ENCODE measurements around the gene CCDC177. TPM values are rescaled to one million over a fixed set of nuclear protein-coding genes. Genes with fewer than 3 reads are reported as not detected.

Gene CCDC177
- total and polyA plus RNA-seq, 7 donors: not detected

DNA sequence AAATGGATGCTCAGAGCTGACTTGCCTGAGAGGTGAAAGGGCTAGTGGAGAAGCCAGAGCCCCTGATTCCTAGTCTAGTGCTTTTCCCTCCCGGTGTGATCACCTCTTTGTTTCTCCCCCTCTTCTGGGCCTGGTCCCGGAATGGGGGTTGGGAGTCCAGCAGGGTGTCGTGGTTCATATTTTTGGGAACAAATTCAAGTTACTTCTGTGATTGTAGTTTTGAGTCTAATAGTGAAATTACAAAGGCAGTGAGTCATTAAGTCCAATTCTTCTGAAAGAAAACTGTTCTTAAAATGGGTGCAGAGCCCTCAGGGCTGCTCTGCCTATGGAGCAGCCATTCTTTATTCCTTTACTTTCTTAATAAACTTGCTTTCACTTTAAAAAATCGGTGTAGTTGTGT is 44.3 kb upstream of the CCDC177 start:
- TF ChIP-seq, protein P1, sequence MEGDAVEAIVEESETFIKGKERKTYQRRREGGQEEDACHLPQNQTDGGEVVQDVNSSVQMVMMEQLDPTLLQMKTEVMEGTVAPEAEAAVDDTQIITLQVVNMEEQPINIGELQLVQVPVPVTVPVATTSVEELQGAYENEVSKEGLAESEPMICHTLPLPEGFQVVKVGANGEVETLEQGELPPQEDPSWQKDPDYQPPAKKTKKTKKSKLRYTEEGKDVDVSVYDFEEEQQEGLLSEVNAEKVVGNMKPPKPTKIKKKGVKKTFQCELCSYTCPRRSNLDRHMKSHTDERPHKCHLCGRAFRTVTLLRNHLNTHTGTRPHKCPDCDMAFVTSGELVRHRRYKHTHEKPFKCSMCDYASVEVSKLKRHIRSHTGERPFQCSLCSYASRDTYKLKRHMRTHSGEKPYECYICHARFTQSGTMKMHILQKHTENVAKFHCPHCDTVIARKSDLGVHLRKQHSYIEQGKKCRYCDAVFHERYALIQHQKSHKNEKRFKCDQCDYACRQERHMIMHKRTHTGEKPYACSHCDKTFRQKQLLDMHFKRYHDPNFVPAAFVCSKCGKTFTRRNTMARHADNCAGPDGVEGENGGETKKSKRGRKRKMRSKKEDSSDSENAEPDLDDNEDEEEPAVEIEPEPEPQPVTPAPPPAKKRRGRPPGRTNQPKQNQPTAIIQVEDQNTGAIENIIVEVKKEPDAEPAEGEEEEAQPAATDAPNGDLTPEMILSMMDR (IDR thresholded peaks at IDR 0.05): no peak
- WGBS, 3 donors: 46 to 77% (median 56%) methylated on average over 4 of the region's 4 CpGs
- H3K4me3 ChIP-seq: no peak overlapping the region
- H3K27me3 ChIP-seq (ENCODE audit: insufficient read depth in 3 of 3, low read length in 2 of 3): no peaks in the 10 kb centered on the region
- peaks cover 86% of the 10 kb centered on the region for H3K4me1 ChIP-seq
- H3K36me3 ChIP-seq (ENCODE audit: insufficient read depth in 1 of 2, low read depth in 1 of 2): no peaks in the 10 kb centered on the region
- no peak for DNase-seq
- H3K9me3 ChIP-seq: no peaks in the 10 kb centered on the region
- intact Hi-C loops (cut with DNase I): no loop called here
- H3K27ac ChIP-seq: no peak overlapping the region
- no peak for ATAC-seq

DNA sequence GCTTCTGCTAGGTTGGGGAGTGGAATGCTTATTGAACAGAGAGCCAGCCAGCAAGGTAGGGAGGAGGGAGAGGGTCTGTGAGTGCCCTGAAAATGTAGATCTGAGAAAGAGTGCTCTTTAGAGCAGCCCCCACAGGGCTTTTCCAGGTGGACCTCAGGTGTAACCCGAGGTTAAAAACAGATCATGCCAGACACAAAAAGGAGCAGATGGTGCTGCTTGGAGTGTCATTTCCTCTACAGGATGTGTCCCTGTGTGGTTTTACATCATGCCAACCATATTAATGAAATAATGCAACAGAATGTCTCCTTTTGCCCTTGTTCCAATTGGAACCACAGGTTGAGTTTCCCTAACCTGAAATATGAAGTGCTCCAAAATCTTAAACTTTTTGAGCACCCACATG is 43.1 kb upstream of the CCDC177 start:
- no peaks in the 10 kb centered on the region for H3K9me3 ChIP-seq
- ATAC-seq: no peak
- TF ChIP-seq, protein P1 (IDR thresholded peaks at IDR 0.05): no peak
- intact Hi-C loops (cut with DNase I): no loop called here
- no peak overlapping the region for H3K4me3 ChIP-seq
- DNase-seq: no peak
- H3K36me3 ChIP-seq (ENCODE audit: insufficient read depth in 1 of 2, low read depth in 1 of 2): peaks cover 0 to 2% of the 10 kb centered on the region in 2 donors
- H3K4me1 ChIP-seq: peaks cover 86% of the 10 kb centered on the region
- WGBS, 3 donors: 47 to 56% (median 53%) methylated on average over 1 of the region's 1 CpG
- no peaks in the 10 kb centered on the region for H3K27me3 ChIP-seq (ENCODE audit: insufficient read depth in 3 of 3, low read length in 2 of 3)
- peak overlapping the region; percentile 97 for H3K27ac ChIP-seq

GRCh38 chr14:69616408-69616773 is 41.7 kb upstream of the CCDC177 start:
- Histone ChIP-seq H3K27ac (peak overlapping the region; percentile 97), H3K27me3 (ENCODE audit: insufficient read depth in 3 of 3, low read length in 2 of 3) (no peaks in the 10 kb centered on the region), H3K9me3 (no peaks in the 10 kb centered on the region), H3K4me3 (peak overlapping the region; percentile 41), H3K36me3 (ENCODE audit: insufficient read depth in 1 of 2, low read depth in 1 of 2) (peaks cover 0 to 2% of the 10 kb centered on the region in 2 donors), H3K4me1 (peaks cover 79% of the 10 kb centered on the region)
- ATAC-seq (no peak), DNase-seq (no peak)
- intact Hi-C loops (cut with DNase I): no loop called here
- WGBS, 3 donors: 43 to 75% (median 65%) methylated on average over 1 of the region's 1 CpG
- TF ChIP-seq, protein P1 (IDR thresholded peaks at IDR 0.05): no peak

GRCh38 chr14:69615496-69616407 is 41.1 kb upstream of the CCDC177 start:
- peaks cover 72% of the 10 kb centered on the region for H3K4me1 ChIP-seq
- DNase-seq (peak in 1 of 2 donors; percentile 35), ATAC-seq (peak; percentile 7 to 40 (median 22))
- H3K36me3 ChIP-seq (ENCODE audit: insufficient read depth in 1 of 2, low read depth in 1 of 2): peaks cover 0 to 2% of the 10 kb centered on the region in 2 donors
- no peaks in the 10 kb centered on the region for H3K27me3 ChIP-seq (ENCODE audit: insufficient read depth in 3 of 3, low read length in 2 of 3)
- intact Hi-C loops (cut with DNase I): no loop called here
- no peaks in the 10 kb centered on the region for H3K9me3 ChIP-seq
- TF ChIP-seq, protein P1 (IDR thresholded peaks at IDR 0.05): no peak
- H3K27ac ChIP-seq: peak overlapping the region; percentile 97
- H3K4me3 ChIP-seq: peak overlapping the region; percentile 41
- WGBS, 3 donors: 9 to 20% (median 14%) methylated on average over 9 of the region's 9 CpGs
